NB4 (cell line): ENCODE measurements around the gene TEAD1.

ENCODE experiments used
- POLR2A ChIP-seq: IDR thresholded peaks from 2 replicates; pipeline ENCODE4 v1.6.1; 2011; ENCODE audit warnings: mild to moderate bottlenecking; ENCODE audit not compliant: insufficient read length; ENCODE audit errors: extremely low read depth
- TF ChIP-seq, protein P1 (sequence below): IDR thresholded peaks from one replicate; pipeline ENCODE4 v1.5.1; 2012; ENCODE audit warnings: low read depth, low read length

DNA sequence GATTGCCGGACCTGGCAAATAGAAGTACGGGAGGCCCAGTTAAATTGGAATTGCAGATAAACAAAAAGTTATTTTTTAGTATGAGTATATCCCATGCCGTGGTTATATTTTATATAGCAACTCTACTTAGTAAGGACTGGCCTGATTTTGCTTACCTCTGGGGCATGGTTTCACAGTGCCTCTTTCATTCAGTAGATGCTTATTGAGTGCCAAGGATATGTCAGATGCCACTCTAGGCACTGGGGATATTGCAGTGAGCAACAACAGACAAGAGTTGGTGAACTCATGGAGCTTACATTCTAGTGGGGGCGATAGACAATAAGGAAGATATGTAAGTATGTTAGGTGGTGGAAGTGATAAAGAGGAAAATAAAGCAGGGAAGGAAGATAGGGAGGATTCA, 112.2 kb downstream of the TEAD1 start:
- TF ChIP-seq, protein P1, sequence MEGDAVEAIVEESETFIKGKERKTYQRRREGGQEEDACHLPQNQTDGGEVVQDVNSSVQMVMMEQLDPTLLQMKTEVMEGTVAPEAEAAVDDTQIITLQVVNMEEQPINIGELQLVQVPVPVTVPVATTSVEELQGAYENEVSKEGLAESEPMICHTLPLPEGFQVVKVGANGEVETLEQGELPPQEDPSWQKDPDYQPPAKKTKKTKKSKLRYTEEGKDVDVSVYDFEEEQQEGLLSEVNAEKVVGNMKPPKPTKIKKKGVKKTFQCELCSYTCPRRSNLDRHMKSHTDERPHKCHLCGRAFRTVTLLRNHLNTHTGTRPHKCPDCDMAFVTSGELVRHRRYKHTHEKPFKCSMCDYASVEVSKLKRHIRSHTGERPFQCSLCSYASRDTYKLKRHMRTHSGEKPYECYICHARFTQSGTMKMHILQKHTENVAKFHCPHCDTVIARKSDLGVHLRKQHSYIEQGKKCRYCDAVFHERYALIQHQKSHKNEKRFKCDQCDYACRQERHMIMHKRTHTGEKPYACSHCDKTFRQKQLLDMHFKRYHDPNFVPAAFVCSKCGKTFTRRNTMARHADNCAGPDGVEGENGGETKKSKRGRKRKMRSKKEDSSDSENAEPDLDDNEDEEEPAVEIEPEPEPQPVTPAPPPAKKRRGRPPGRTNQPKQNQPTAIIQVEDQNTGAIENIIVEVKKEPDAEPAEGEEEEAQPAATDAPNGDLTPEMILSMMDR: no peak
- no peak for TF ChIP-seq POLR2A
